ENCODE results near the gene SART3. TPM values are rescaled to one million over a fixed set of nuclear protein-coding genes. Genes with fewer than 3 reads are reported as not detected.

The SART3 gene
- total RNA-seq, 1 experiment from 2014 or later, result 89.4 TPM

DNA sequence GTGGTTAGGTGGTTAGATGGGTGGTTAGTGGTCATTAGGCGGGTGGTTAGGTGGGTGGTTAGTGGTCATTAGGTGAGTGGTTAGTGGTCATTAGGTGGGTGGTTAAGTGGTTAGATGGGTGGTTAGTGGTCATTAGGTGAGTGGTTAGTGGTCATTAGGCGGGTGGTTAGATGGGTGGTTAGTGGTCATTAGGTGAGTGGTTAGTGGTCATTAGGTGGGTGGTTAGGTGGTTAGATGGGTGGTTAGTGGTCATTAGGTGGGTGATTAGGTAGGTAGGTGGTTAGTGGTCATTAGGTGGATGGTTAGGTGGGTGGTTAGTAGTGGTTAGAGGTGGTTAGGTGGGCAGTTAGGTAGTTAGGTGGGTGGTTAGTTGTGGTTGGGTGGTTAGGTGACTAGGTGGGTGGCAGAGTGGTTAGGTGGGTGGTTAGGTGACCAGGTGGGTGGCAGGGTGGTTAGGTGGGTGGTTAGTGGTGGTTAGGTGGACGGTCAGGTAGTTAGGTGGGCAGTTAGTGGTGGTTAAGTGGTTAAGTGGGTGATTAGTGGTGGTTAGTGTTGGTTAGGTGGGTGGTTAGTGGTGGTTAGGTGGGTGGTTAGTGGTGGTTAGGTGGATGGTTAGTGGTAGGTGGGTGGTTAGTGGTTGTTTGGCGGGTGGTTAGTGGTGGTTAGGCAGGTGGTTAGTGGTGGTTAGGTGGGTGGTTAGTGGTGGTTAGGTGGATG, 44.9 kb upstream of the SART3 start:
- Histone ChIP-seq H4K20me1 (ENCODE audit: control insufficient read depth, insufficient read depth, insufficient read length) (no peaks in the 10 kb centered on the region), H2BK12ac (ENCODE audit: insufficient read length, low read depth, low read length) (no peak overlapping the region), H4K91ac (ENCODE audit: insufficient read length, low read depth, low read length) (no peak overlapping the region), H2AK5ac (ENCODE audit: insufficient read length, low read length) (no peak overlapping the region), H3K4me2 (ENCODE audit: insufficient read depth, insufficient read length, low read length) (no peak overlapping the region), H3K79me1 (ENCODE audit: insufficient read depth, low read depth, low read length, poor library complexity, severe bottlenecking) (no peaks in the 10 kb centered on the region), H3K23me2 (ENCODE audit: insufficient read length, low read depth, low read length, poor library complexity, severe bottlenecking) (no peaks in the 10 kb centered on the region), H3K56ac (ENCODE audit: insufficient read length, low read depth, low read length) (no peak overlapping the region), H2BK5ac (ENCODE audit: insufficient read length, low read length) (no peak overlapping the region), H3K23ac (ENCODE audit: insufficient read length, low read depth, low read length) (no peak overlapping the region), H3K4me1 (ENCODE audit: insufficient read depth, low read length) (no peaks in the 10 kb centered on the region), H3K9me3 (ENCODE audit: control insufficient read depth, low read depth, low read length) (no peaks in the 10 kb centered on the region), H2BK120ac (ENCODE audit: low read depth, low read length, poor library complexity, severe bottlenecking) (no peak overlapping the region), H3T11ph (ENCODE audit: low read length) (no peak overlapping the region), H3K4ac (ENCODE audit: low read depth, low read length) (no peak overlapping the region), H3K9ac (ENCODE audit: extremely low read depth, insufficient read length, low read length) (no peak overlapping the region), H4K8ac (replicated peaks; ENCODE audit: insufficient read length, low read depth, low read length) (no peak overlapping the region), H2BK20ac (ENCODE audit: low read depth, low read length, poor library complexity, severe bottlenecking) (no peak overlapping the region), H2AFZ (ENCODE audit: low read length) (no peak overlapping the region), H4K5ac (ENCODE audit: insufficient read length, low read depth, low read length) (no peak overlapping the region), H3K18ac (ENCODE audit: insufficient read length, low read depth, low read length) (no peak overlapping the region), H3K27ac (ENCODE audit: insufficient read length, low read depth, low read length) (no peak overlapping the region), H3K79me2 (ENCODE audit: insufficient read depth, low read length) (no peaks in the 10 kb centered on the region), H3K14ac (ENCODE audit: insufficient read depth, low read length) (no peak overlapping the region), H2BK15ac (ENCODE audit: low read depth, low read length) (no peak overlapping the region), H3K27me3 (ENCODE audit: insufficient read depth, low read length) (no peaks in the 10 kb centered on the region)
- TF ChIP-seq, protein P1, sequence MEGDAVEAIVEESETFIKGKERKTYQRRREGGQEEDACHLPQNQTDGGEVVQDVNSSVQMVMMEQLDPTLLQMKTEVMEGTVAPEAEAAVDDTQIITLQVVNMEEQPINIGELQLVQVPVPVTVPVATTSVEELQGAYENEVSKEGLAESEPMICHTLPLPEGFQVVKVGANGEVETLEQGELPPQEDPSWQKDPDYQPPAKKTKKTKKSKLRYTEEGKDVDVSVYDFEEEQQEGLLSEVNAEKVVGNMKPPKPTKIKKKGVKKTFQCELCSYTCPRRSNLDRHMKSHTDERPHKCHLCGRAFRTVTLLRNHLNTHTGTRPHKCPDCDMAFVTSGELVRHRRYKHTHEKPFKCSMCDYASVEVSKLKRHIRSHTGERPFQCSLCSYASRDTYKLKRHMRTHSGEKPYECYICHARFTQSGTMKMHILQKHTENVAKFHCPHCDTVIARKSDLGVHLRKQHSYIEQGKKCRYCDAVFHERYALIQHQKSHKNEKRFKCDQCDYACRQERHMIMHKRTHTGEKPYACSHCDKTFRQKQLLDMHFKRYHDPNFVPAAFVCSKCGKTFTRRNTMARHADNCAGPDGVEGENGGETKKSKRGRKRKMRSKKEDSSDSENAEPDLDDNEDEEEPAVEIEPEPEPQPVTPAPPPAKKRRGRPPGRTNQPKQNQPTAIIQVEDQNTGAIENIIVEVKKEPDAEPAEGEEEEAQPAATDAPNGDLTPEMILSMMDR (conservative IDR thresholded peaks at IDR 0.05), result no peak
- Mint-ChIP-seq H3K36me3 (ENCODE audit: insufficient read depth in 1 of 3, low read depth in 3 of 3) (no peaks in the 10 kb centered on the region), H3K9me3 (no peaks in the 10 kb centered on the region; a peak in 1 of 5 replicates), H3K27ac (no peak overlapping the region), H3K27me3 (ENCODE audit: low read depth) (peaks cover 1% of the 10 kb centered on the region; the same call in 1 of the 2 replicates), H3K4me1 (peaks cover 16 to 27% of the 10 kb centered on the region in 2 experiments), H3K4me3 (no peak overlapping the region)
- DNase-seq, result no peak
- WGBS (ENCODE audit: extremely low coverage, insufficient read length, low lambda C conversion rate), result no CpG with 5 or more reads among the region's 4 CpGs

All from H9 (cell line).